COLO668 (cell line): ENCODE measurements around the gene GAREM1.

ENCODE experiments used
- DNase-seq: peaks from one replicate; lab custom pipeline; 2025; ENCODE audit not compliant: unreplicated experiment; lab: John Stamatoyannopoulos, UW

The GAREM1 gene

GRCh38 chr18:32332708-32333107 lies 138.0 kb downstream of the GAREM1 start:
- no peak for DNase-seq

GRCh38 chr18:32328974-32329373 lies 141.7 kb downstream of the GAREM1 start:
- DNase-seq = no peak

- no peak for DNase-seq
These were observed 142.3 kb downstream of the GAREM1 start for GRCh38 chr18:32328379-32328778.

DNA sequence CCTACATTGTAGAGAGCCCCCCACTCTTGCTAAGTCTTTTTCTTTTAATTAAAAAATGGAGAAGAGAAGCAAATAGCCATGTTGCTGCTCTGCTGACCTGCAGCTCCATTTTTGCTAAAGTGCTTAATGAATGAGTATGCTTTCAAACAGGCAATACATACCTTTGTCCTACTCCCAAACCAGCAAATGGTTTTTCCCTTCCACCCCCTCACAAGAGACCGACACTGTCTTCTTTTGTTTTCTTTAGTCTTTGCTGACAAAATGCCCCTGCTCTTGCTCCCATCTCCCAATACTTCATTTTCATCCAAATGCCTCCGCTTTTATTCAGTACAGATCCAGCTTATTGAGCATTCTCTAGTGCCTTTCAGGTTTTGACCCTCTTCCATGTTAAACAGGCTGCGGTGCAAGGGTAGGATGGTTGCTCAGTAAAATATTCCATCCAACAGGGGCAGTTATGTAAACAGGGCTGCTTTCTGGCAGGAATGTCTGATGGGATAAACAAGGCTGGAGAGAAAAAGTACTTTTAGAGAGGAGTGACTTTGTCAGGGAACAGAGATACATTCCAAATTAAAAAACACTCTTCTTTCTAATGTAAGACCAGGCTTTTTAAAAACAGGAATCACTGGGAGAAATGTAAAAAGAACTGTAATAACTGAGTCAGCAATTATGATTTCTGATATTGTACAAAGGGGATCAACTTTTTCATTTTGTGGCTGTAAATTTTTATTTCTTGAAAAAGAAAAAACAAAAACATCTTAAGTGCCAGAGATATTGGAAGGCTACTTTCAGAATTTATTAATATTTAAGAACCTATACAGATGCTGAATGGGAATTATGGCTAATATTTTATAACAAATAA lies 144.0 kb downstream of the GAREM1 start:
- DNase-seq = no peak

DNA sequence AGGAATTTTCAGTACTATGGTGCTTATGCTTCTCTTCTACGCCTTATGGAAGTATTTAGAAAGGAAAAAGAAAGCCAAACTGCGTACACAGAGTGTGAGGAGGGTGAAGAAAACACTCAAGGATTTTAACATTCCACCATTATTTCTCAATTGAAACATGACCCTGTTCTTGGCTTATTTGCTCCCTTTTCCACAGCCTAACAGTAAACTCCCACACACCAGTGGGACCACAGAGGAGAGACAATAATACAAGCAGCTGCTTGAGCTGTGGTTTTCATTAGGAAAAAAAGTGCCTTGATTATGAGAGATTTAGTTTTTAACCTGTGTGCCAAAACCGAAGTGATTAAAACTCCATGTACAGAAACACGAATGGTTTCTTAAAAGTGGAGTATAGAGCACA lies 146.5 kb downstream of the GAREM1 start:
- DNase-seq = no peak

DNA sequence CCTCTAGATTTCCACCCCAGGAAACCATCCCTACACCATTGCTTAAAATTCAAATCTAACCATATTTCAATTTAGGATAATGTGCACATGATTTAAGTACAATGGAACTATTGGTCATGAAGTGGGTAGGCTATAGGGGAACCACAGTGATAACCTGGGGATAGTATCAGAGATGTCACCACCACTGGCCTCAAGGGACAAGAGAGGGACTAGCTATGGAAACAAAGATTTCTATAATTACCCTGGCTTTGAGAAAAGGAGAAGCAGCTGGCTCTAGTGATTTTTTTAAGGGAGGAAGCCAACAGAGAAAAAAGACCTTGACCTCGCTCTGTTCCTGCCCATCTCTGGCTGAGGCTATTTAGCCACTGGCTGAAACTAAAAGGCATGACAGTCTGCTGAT lies 148.9 kb downstream of the GAREM1 start:
- no peak for DNase-seq

DNA sequence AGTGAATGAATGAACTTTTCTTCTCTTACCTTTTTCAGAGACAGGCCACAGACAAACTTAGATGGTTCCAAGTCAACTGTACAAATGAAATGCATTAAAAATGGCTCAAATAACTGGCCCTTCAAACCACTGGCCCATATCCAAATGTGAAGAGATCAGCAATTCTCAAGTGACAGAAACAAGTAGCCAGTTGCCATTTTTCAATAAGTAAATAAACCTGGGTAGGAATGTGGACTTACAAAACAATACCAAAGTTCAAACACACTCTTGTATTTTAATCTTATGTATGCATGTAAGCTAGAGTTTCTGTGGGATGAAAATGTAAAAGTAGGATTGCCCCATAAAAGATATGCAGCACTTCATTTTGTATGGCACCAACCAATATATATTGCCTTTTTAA lies 151.6 kb downstream of the GAREM1 start:
- no peak for DNase-seq

DNA sequence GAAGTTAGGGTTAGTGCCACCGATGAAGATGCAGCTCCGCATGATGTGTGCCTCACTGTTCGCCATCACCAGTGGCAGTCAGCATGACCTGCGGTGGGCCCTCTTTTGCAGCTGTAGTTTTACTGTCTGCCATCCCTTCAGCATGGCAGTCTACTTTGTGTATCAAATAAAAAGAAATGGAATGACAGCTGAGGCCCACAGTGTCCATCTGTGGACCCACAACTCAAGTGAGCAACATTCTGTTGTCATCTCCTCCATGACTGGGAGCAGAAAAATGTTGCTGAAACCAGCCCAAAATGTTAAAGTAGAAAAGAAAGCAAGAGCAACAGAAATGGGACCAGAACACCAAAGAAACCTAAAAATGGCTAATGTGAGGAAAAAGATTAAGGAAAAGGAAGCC lies 152.1 kb downstream of the GAREM1 start:
- no peak for DNase-seq

- no peak for DNase-seq
These were observed 153.0 kb downstream of the GAREM1 start for GRCh38 chr18:32317651-32318050.

- no peak for DNase-seq
These were observed 154.8 kb downstream of the GAREM1 start for GRCh38 chr18:32315881-32316280.

- DNase-seq = no peak
These were observed 159.9 kb downstream of the GAREM1 start for GRCh38 chr18:32310774-32311173.

- DNase-seq = no peak
These were observed 160.6 kb downstream of the GAREM1 start for GRCh38 chr18:32310101-32310500.

DNA sequence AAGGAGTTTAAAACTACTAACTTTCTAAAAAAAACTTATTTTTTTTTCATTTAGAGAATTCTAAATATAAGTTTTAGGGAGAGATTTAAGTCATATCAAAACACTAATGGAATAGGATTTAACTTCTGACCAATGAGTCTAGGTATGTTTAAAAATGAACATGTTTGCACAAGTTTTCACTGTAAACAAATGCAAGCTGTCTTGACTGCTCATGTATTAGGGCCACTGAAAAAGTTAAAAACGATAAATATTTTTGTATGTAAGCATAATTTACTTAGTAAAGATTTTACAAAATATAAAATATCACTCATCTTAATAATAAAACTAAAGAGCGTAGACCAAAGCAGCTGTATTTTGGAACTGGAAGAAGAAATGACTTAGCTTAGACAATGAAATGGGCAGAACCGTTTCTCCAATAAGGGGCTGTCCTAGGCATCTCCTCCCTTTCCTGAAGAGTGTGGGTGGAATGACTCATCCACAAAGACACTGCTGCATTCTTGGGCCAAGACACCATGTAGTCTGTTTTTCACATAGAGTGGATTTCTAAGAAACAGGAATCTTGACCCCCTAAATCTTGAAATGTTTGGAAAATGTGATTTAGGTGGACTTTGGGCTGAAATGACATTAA lies 162.1 kb downstream of the GAREM1 start:
- DNase-seq = no peak

GRCh38 chr18:32303400-32303799 lies 167.3 kb downstream of the GAREM1 start:
- DNase-seq = no peak

GRCh38 chr18:32302806-32303205 lies 167.9 kb downstream of the GAREM1 start:
- no peak for DNase-seq

DNA sequence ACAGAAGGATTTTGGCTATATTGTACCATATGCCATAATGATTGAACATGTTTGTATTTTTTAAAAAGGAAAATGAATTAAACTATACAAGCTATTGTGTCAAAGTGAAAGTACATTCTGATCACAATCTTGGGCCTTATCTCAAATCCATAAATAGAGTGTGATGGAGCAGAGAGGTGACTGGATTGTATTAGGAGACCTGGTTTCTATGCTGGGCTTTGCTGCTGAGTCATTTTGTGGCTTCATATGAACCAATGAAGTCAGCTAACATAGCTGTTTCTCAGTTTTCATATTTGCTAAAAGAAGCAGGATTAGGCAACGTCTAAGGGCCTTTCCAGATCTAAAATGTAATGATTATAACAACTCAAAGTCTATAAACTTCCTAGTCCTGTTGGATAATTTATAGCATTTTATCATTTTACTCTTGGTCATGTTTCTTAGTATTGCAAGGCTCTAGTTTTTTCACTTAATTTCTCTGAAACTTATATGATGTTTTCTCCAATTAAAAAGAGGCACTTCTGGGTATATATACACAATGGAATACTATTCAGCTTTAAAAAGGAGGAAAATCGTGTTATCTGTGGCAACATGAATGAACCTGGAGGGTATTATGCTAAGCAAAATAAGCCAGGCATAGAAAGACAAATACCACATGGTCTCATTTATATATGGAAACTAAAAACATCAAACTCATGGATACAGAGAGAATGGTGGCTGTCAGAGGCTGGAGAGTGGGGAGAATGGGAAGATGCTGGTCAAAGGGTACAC lies 168.5 kb downstream of the GAREM1 start:
- no peak for DNase-seq

DNA sequence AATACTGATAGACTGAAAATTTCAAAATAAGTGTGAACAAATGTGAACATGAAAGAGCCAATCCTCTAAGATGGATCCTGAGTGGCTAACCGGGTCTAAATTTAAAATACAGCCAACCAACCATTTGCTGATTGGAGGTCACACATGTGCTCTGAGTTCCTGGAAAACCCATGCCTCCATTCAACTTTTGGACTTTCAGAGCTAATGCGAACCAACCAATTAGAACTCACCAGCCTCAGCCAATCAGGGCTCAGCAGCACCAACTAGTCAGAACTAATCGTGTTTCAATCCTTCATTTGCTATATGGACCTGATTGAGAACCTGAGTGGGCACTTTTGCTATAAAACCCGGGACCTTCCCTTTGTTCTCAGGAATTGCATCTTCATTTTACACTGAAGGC lies 169.3 kb downstream of the GAREM1 start:
- DNase-seq = no peak

DNA sequence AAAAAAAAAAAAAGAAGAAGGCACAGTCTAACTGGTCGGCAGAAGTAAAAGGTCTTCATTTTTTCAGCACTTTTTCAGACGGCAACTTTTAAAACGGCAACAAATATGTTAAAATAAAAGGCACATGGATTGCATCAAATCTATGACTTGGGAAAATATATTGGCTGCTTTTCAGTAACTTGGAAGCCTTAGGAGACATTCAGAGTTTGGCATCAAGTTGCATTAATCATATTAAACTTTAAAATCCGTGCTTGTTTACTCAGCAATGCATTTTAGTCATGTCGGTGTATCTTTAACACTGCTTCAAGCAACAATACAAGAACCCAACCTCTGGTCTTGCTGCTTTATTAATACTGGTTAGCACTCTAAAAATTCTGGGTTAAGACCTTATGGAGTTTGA lies 169.8 kb downstream of the GAREM1 start:
- DNase-seq = no peak

DNA sequence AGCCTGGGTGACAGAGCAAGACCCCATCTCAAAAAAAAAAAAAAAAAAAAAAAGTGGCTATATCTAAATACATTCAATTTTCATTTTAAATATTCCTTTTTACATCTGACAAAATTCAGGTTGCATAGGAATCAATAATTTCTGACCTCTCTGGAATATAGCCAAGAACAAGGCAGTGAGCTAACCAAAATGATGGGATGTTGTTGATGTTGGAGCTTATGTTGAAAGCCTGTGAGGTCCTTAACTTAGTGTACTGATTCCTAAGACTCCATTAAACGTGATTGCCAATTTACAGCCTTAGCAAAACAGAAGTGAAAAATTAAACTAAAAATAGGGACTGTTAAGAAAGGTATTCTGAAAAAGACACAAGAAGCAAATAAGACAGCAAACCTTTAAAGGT lies 171.2 kb downstream of the GAREM1 start:
- DNase-seq = no peak

DNA sequence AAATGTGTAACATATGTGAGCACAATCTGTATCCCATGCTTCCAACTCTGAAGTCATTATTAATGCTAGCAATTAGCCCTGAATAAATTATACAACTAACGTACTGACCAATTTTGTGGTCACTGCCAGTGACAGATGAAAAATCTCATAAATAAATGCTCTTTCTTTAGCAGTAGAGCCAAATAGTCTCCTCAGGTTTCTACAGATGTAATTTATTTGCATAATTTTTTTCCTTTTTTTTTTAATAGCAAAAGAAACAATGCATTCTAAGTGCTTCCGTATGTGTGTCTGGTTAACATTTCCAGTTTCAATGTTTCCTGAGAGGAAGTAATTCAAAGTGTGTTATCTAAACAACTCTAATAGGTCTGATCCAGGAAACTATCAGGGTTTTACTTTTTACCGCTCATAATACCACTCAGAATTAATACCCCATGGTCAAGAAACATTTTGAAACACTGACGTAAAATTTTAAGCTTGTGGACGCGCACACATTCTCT lies 172.5 kb downstream of the GAREM1 start:
- no peak for DNase-seq

DNA sequence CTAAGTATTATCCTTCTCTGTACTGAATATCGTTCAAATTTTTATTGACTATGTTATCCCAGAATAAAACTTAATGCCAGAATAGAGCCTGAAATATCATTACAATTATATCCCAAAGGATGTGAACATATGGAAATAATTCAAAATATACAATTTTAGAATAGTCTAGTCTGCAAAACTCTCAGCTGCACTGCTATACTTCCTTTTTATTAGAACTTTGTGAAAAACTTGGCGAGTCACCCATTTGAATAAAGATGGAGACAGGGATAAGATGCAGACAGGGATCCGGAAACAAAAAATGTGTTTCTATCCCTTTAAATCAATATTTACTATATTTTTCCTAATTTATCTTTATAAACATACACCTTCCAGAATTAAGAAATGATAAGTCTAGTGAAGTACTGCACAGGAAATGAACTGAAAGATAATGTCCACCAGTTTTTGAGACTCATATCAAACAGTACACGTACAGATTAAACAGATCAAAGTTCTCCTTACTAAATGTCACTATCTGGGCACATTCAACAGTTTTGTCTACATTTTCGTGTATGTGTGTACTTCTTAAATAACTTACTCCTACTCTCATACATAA lies 173.0 kb downstream of the GAREM1 start:
- no peak for DNase-seq
